Loucy (cell line): Measurements from ENCODE around the gene DDX20.

Experiments
- EZH2phosphoT487 ChIP-seq: fragments of 200-600 bp; IDR thresholded peaks from 2 replicates; pipeline ENCODE4 v1.6.1; 2018; ENCODE audit warnings: antibody characterized with exemption, mild to moderate bottlenecking, moderate library complexity, borderline replicate concordance
- TF ChIP-seq, protein P1 (sequence below): fragments of 200-600 bp; sonication (generic); conservative IDR thresholded peaks from 2 replicates; pipeline ENCODE4 v1.5.1; 2014; ENCODE audit warnings: mild to moderate bottlenecking, antibody characterized with exemption, low read length

DNA sequence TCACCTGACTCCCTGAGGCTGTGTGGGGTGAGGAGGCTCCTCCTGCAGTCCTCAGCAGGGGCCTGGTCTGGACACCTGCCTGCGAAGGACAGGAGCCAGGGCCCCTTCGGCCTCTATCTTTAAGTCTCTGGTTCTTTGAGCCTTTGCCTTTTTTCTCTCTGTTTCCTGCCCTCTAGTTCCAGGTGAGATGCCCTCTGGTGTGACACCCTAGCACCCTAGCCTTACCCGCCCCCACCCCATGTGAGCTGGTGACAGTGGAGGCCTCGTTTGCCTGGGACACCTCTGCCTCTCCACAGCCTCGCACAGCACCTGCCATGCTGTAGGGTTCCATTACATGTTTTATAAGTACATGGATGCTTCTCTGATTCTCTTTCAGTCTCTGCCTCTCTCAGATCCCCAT lies 47.3 kb downstream of the DDX20 start:
- TF ChIP-seq, protein P1, sequence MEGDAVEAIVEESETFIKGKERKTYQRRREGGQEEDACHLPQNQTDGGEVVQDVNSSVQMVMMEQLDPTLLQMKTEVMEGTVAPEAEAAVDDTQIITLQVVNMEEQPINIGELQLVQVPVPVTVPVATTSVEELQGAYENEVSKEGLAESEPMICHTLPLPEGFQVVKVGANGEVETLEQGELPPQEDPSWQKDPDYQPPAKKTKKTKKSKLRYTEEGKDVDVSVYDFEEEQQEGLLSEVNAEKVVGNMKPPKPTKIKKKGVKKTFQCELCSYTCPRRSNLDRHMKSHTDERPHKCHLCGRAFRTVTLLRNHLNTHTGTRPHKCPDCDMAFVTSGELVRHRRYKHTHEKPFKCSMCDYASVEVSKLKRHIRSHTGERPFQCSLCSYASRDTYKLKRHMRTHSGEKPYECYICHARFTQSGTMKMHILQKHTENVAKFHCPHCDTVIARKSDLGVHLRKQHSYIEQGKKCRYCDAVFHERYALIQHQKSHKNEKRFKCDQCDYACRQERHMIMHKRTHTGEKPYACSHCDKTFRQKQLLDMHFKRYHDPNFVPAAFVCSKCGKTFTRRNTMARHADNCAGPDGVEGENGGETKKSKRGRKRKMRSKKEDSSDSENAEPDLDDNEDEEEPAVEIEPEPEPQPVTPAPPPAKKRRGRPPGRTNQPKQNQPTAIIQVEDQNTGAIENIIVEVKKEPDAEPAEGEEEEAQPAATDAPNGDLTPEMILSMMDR, result no peak
- TF ChIP-seq EZH2phosphoT487, result no peak
